OCI-LY1 (cell line): ENCODE results near the gene NELFA.

Source experiments
- CTCF ChIP-seq: fragments of 200-600 bp; sonication (generic), shearing (Covaris generic); IDR thresholded peaks from 2 replicates; pipeline ENCODE4 v1.5.1; 2017; ENCODE audit warnings: mild to moderate bottlenecking, antibody characterized with exemption, low read length, moderate library complexity, mixed read lengths
- EZH2 ChIP-seq: fragments of 200-600 bp; sonication (generic), shearing (Covaris generic); IDR thresholded peaks from 2 replicates; pipeline ENCODE4 v1.8.0; 2017; ENCODE audit warnings: borderline replicate concordance, mixed run types, mild to moderate bottlenecking, antibody characterized with exemption, low read length, moderate library complexity, mixed read lengths

GRCh38 chr4:2047781-2048581 lies 39.2 kb upstream of the NELFA start:
- no peak for TF ChIP-seq CTCF
- TF ChIP-seq EZH2 = no peak
